Esophagus squamous epithelium (tissue), 4 donors: ENCODE results near the gene PHKB.

Experiments
- CTCF ChIP-seq, 6 experiments: fragments of 450-650 bp in 4 of 6; fragments of 200-600 bp in 2 of 6; sonication (generic) in 2 of 6; IDR thresholded peaks; one replicate each; pipeline ENCODE4 v1.5.1; 2016 to 2019; ENCODE audit warnings: antibody characterized with exemption in 6 of 6, mild to moderate bottlenecking in 4 of 6, moderate library complexity in 4 of 6
- POLR2A ChIP-seq, 4 donors: fragments of 450-650 bp; IDR thresholded peaks; one replicate each; pipeline ENCODE4 v1.6.1; 2017; ENCODE audit warnings: antibody characterized with exemption in 4 of 4, mild to moderate bottlenecking in 4 of 4, moderate library complexity in 3 of 4

GRCh38 chr16:47465919-47466630 lies 4.9 kb downstream of the PHKB start:
- TF ChIP-seq POLR2A (IDR thresholded peaks at IDR 0.05) (no peak), CTCF (IDR thresholded peaks at IDR 0.05) (no peak)
